Stomach smooth muscle (tissue), 2 donors: Measurements from ENCODE around the gene ARID5A.

Experiments
- H3K27ac ChIP-seq: one replicate; pipeline ENCODE4 v1.7.0; 2013; ENCODE audit warnings: mild to moderate bottlenecking, low read length, inconsistent platforms
- H3K27me3 ChIP-seq, 2 donors: one replicate each; pipeline ENCODE4 v1.7.0; 2013; ENCODE audit warnings: low read length in 2 of 2; ENCODE audit not compliant: insufficient read depth in 2 of 2, control insufficient read depth in 1 of 2
- H3K36me3 ChIP-seq, 2 donors: one replicate each; pipeline ENCODE4 v1.7.0; 2013; ENCODE audit warnings: low read length in 2 of 2; ENCODE audit not compliant: control insufficient read depth in 2 of 2, insufficient read depth in 2 of 2
- H3K4me1 ChIP-seq: one replicate; pipeline ENCODE4 v1.7.0; 2013; ENCODE audit warnings: low read length; ENCODE audit not compliant: control insufficient read depth, insufficient read depth
- H3K4me3 ChIP-seq, 2 donors: one replicate each; pipeline ENCODE4 v1.7.0; 2013; ENCODE audit warnings: low read length in 2 of 2
- H3K9ac ChIP-seq, 2 donors: one replicate each; pipeline ENCODE4 v1.7.0; 2013; ENCODE audit warnings: low read length in 2 of 2, mild to moderate bottlenecking in 1 of 2
- H3K9me3 ChIP-seq, 2 donors: one replicate each; pipeline ENCODE4 v1.7.0; 2013; ENCODE audit warnings: low read length in 2 of 2; ENCODE audit not compliant: control insufficient read depth in 2 of 2
- donor health status: healthy.
- donor health status: Pancreatic carcinoma.

The ARID5A gene

DNA sequence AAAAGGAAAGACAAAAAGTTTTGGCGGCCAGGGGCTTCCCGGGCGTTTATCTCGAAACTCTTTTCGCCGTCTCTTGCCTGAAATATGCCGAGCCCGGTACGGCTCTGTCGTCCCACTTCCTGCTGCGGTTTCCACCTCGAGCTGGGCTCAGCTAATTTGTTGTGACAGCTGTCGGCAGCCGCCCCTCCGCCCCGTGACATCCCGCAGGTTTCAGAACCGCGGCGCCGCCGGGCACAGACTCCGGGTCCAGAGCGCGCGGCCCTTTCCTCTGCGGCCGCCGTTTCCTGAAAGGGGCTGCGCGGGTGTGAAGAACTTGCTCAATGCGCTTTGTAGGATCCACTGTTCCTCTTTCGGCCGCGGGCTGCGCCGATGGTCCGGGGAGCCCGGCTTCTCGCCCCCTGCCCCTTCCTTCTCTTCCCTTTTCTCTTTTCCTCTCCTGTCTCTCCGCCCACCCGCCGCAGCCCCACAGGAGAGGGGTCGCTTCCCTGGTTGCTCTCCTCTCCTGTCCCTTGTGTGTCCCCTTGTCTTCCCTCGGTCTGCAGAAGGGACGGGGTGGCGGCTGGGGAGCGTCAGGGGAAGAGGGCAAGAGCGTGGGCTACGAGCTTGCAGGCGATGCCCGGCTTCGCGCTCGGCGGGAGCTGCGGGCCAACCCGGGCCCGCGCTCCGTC is 648 bp downstream of the ARID5A start:
- Histone ChIP-seq H3K27me3 (no peaks in the 10 kb centered on the region), H3K36me3 (peaks cover 0 to 1% of the 10 kb centered on the region in 2 donors), H3K4me1 (peaks cover 72% of the 10 kb centered on the region), H3K9me3 (no peaks in the 10 kb centered on the region), H3K27ac (peak overlapping the region; percentile 80), H3K4me3 (peak overlapping the region; percentile 86 to 89), H3K9ac (peak overlapping the region; percentile 75 to 83)

DNA sequence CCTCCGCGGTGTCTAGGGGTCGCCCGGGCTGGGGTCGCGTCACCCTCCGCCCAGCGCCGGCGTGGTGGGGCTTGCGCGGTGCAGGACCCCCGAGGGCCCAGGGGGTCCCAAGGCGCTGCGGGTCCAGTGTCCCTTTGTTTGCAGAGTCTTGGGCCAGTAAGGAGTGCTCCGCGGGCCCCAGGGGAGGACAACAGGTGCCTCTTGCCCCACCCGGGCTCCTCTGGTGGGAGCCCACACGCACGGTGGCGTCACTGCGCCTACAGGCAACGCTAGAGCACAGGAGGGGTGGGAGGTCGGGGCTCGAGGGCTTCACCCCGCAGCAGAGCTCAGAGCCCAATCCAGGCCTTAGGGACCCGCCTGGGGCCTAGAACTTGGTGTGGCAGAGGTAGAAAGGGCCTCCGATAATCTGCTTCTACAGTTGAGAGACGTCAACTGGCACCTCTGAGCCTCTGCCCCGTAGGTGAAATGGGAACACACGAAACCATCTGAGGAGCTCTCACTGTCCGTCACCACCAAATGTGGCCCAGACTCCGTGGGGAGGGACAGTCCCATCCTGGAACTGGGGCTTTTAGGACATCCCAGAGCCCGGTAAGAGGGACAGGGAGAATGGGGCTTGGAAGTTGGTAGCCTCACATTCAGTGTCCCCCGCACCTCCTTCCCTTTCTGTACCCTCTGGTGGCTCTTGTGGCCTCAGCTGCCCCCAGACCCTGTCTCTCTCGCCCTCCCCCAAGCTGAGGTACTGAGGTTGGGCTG is 1.4 kb downstream of the ARID5A start:
- H3K36me3 ChIP-seq, result peaks cover 2 to 5% of the 10 kb centered on the region in 2 donors
- no peaks in the 10 kb centered on the region for H3K9me3 ChIP-seq
- peak overlapping the region; percentile 75 to 83 for H3K9ac ChIP-seq
- H3K27ac ChIP-seq, result peak overlapping the region; percentile 80
- H3K4me3 ChIP-seq, result peak overlapping the region; percentile 86 to 89
- H3K4me1 ChIP-seq, result peaks cover 72% of the 10 kb centered on the region
- H3K27me3 ChIP-seq, result no peaks in the 10 kb centered on the region

DNA sequence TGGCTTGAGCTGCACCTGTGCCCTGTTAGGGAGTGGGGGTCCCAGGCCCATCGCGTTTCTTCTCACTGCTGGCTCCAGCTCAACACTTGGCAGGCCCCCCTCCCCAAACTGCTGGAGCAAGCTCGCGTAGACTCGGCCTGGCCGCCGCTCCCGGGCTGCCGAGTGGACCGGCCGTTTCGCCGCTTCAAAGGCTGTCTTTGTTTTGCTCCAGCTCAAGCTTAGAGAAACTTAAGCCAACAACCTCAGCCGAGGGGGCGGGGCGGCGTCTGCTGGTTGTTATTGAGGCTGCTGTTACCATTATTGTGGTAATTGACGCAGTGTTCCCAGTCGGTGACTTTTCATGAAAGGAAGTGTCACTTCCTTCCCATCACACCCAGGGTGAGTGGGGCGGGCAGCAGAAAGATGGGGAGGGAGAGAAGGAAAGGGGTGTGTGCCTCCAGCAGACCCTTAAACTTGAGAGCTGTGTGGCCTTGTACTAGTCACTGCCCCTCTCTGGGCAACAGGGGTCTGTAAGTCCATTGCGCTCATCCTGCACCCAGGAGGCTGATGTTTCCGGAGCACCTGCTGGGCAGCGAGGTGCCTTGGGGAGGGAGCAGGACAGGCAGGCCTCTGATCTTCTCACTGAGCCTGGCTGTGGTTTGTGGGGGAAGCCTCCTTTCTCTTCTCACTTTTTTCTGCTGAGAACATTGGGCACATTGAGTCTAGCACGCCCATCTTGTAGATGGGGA is 2.1 kb downstream of the ARID5A start:
- Histone ChIP-seq H3K9me3 (no peaks in the 10 kb centered on the region), H3K4me3 (peak overlapping the region; percentile 86 to 89), H3K27me3 (no peaks in the 10 kb centered on the region), H3K4me1 (peaks cover 67% of the 10 kb centered on the region), H3K27ac (peak overlapping the region; percentile 80), H3K9ac (peak overlapping the region; percentile 75 to 83), H3K36me3 (peaks cover 2 to 9% of the 10 kb centered on the region in 2 donors)

DNA sequence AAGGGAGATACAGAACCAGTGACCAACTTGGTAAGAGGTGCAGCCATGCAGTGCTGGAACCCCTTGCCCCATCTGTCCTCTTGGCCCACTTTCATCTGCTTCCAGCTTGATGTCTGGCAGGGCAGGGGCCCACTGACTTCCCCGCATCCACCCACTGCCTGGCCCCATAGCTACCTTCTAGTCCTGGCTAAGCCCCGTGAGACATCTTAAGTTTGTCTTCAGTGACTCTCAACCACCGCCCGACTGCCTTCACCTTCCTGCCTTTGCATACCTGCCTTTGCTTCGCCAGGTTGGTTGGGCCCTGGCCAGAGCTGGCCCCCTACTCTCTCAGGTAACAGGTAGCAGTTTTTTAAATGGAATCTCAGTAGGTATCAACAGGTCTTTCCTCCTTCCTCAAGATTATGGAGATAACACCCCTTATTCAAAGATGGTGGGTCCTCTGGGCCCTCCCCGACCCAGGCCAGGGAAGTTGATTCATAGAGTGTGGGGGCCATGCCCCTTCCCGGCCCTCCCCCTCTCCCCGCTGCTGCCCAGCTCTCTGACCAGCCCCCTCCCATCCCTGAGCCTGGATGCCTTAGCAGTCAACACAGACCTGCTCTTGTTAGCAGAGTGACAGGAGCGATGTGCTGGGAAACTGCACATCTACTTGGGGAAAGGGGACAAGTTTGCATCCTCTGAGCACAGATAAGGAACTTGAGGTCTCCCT is 2.8 kb downstream of the ARID5A start:
- peak overlapping the region; percentile 11 to 86 for H3K4me3 ChIP-seq
- peaks cover 60% of the 10 kb centered on the region for H3K4me1 ChIP-seq
- no peak overlapping the region for H3K27ac ChIP-seq
- H3K9me3 ChIP-seq, result no peaks in the 10 kb centered on the region
- no peak overlapping the region for H3K9ac ChIP-seq
- H3K27me3 ChIP-seq, result no peaks in the 10 kb centered on the region
- H3K36me3 ChIP-seq, result peaks cover 2 to 9% of the 10 kb centered on the region in 2 donors

DNA sequence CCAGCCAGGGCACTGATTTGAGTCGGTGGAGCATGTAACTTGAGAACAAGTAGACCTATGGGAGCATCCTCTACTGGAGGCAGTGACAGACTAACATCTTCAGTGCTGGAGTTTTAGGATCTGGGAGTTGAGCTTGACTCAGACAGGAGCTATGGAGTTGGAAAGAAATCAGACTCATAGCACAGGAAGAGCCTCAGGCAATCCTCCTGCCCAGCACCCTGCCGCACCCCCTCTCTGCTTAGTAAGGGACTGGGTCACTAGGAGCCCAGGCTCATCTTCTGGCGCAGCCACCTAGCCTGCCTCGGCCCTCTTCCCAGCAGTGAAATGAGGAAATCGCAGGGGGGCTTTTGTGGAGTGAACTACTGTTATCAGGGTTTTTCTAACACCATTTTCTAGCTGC is 3.6 kb downstream of the ARID5A start:
- H3K27me3 ChIP-seq, result no peaks in the 10 kb centered on the region
- H3K9me3 ChIP-seq, result no peaks in the 10 kb centered on the region
- H3K4me1 ChIP-seq, result peaks cover 52% of the 10 kb centered on the region
- peaks cover 2 to 9% of the 10 kb centered on the region in 2 donors for H3K36me3 ChIP-seq
- H3K9ac ChIP-seq, result no peak overlapping the region
- H3K27ac ChIP-seq, result no peak overlapping the region
- no peak overlapping the region for H3K4me3 ChIP-seq

DNA sequence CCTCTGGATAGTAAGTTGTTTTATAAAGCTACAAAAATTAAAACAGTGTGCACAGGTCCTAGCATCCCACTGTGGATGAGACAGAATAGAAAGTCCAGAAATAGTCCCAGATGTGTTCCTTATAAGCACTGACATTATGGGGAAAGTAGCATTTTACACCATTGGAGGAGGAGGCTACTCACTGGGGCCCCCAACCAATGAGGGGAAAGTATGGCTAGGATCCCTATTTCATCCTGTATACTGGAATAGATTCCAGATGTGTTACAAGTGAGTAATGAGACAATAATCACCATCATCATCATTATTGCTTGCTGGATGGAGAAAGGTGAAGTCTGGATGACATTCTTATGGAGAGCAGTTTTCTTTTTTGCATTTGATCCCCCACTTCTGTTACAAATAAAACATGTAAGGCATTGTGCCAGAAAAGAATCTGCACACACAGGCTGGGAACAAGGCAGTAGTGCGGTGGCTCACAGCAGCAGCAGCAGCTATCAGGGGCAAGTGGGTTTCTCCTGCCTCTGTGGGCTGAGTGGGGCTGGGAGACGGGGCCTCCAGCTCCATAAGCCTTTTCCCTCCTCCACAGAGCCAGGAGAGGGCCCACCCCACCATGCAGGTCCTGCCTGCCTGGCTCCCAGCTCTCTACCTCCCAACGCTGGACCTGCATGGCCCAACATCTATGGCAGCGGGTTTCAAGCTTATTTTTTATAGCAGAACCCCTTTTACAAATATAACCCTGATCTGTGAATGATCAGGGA is 5.0 kb downstream of the ARID5A start:
- no peak overlapping the region for H3K9ac ChIP-seq
- H3K4me3 ChIP-seq, result no peak overlapping the region
- H3K36me3 ChIP-seq, result peaks cover 2 to 12% of the 10 kb centered on the region in 2 donors
- H3K9me3 ChIP-seq, result no peaks in the 10 kb centered on the region
- no peak overlapping the region for H3K27ac ChIP-seq
- peaks cover 39% of the 10 kb centered on the region for H3K4me1 ChIP-seq
- no peaks in the 10 kb centered on the region for H3K27me3 ChIP-seq

DNA sequence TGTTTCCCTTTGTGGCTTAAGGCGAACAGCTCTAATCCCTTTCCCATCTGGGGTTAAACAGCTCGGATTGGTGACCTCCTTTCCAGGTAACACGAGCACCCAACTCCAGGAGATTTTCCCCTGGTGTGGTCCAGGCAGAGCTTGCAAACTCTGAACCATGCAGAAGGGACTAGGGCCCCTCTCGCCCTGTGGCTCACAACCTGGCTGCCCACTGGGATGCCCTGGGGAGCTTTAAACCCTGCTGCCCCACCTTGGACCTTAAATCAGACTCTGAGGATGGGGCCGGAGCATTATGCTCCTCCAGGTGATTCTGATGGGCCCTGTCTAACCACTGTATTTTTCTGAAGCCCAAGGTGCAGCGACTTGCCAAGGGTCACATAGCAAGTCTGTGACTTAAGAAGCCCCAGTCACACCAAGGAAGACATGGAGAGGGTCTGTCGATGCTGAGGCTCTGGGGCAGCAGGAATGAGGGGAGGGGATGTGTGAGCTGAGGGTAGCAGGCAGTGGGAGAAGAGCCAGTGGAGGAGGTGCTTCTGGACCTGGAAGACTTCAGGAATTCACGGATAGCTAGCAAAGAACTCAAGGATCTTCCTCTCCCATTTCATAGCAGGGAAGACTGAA is 5.9 kb downstream of the ARID5A start:
- Histone ChIP-seq H3K27ac (no peak overlapping the region), H3K4me3 (no peak overlapping the region), H3K9ac (no peak overlapping the region), H3K27me3 (no peaks in the 10 kb centered on the region), H3K4me1 (peaks cover 42% of the 10 kb centered on the region), H3K9me3 (no peaks in the 10 kb centered on the region), H3K36me3 (peaks cover 2 to 15% of the 10 kb centered on the region in 2 donors)

DNA sequence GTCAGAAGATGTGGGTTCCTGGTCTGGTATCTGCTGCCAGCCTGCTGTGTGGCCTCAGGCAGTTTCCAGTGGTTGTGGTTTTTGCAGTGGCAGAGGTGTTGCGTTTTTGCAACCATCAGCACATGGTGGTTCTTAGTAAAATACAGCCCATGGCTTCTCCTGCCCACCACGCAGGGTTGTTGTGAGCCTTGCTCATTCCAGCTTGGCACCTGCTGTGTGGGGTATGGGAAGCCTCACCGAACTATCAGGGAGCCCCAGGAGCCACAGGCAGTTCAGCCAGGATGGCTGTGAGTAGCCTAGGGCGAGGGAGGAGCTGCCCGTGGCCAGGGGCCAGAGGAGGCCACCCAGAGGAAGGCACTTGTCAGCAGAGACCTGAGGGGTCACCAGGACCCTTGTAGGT is 9.8 kb downstream of the ARID5A start:
- peaks cover 17 to 41% of the 10 kb centered on the region in 2 donors for H3K36me3 ChIP-seq
- no peak overlapping the region for H3K9ac ChIP-seq
- H3K27me3 ChIP-seq, result no peaks in the 10 kb centered on the region
- no peak overlapping the region for H3K27ac ChIP-seq
- H3K4me1 ChIP-seq, result peaks cover 17% of the 10 kb centered on the region
- no peak overlapping the region for H3K4me3 ChIP-seq
- H3K9me3 ChIP-seq, result no peaks in the 10 kb centered on the region

DNA sequence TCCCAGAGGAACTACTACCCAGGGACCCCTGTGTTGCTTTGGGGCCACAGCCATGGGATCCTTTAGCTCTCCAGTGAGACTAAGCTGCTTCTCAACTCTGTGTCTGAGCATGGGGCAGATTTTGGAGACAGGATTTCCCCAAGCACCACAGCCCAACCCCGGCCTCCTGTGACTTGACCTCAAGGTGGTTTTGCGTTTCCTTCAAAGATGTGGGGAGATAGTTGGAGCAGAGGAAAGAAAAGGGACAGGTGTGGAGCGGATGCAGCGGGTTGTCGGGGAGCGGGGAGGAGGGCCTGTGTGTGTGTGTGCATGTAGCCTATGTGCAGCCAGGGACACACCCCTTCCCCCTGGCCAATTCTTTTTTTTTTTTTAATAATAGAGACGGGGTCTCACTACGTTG is 10.2 kb downstream of the ARID5A start:
- no peaks in the 10 kb centered on the region for H3K27me3 ChIP-seq
- H3K9ac ChIP-seq, result no peak overlapping the region
- no peak overlapping the region for H3K4me3 ChIP-seq
- H3K4me1 ChIP-seq, result peaks cover 14% of the 10 kb centered on the region
- no peaks in the 10 kb centered on the region for H3K9me3 ChIP-seq
- no peak overlapping the region for H3K27ac ChIP-seq
- peaks cover 17 to 44% of the 10 kb centered on the region in 2 donors for H3K36me3 ChIP-seq
